HL-60/S4 treated with retinoic acid at 250 ng/mL for 4 days and 3 days (cell line): ENCODE results near the gene UBAC2.
"Not testable (repeated sequence)": the region's sequence is repeated elsewhere in the genome, so short reads cannot be mapped to it uniquely, and the experiment has no call there.

Source experiments
- in situ Hi-C: fragments of 300-500 bp; cut with MboI; formaldehyde crosslinking; loops from 2 replicates; pipeline ENCODE4 v1.7.0; 2022; ENCODE audit warnings: low sequenced_read_pairs

UBAC2 gene

GRCh38 chr13:99404005-99404755 lies 203.5 kb downstream of the UBAC2 start:
- in situ Hi-C loops: no loop called here

DNA sequence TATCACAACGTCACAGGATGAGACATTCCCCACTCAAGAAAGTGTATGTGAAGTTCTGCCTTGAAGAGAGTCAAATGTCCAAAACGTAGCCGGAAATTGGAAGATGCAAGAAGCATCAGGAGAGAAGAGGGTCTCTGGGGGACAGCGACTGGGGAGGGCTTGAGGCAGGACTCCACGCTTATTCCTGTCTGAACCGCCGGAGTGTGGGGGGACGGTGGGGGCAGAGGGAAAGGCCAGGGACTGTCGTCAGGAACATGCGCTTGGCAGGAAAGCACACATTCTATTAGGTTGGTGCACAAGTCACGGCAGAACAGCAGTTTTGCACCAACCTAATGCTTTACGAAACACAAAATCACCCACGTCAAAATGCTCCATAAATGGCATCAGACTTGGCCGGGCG lies 205.3 kb downstream of the UBAC2 start:
- in situ Hi-C loops: no loop called here

GRCh38 chr13:99406799-99407201 lies 206.1 kb downstream of the UBAC2 start:
- in situ Hi-C loops: no loop called here

GRCh38 chr13:99407906-99408702 lies 207.4 kb downstream of the UBAC2 start:
- in situ Hi-C loops: no loop called here

DNA sequence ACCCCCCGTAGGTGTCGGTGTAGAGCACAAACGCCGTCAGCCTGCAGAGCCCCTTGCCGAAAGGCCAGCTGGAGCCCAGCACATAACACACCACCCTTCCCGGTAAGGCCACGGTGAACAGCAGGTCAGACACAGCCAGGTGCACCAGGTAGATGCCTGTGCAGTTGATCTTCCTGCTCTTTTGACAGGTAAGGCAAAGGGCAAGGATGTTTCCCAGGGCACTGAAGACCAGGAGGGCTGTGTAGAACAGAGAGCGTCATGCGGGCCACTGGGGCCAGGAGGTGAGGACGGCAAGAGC lies 208.0 kb downstream of the UBAC2 start:
- in situ Hi-C loops: no loop called here

DNA sequence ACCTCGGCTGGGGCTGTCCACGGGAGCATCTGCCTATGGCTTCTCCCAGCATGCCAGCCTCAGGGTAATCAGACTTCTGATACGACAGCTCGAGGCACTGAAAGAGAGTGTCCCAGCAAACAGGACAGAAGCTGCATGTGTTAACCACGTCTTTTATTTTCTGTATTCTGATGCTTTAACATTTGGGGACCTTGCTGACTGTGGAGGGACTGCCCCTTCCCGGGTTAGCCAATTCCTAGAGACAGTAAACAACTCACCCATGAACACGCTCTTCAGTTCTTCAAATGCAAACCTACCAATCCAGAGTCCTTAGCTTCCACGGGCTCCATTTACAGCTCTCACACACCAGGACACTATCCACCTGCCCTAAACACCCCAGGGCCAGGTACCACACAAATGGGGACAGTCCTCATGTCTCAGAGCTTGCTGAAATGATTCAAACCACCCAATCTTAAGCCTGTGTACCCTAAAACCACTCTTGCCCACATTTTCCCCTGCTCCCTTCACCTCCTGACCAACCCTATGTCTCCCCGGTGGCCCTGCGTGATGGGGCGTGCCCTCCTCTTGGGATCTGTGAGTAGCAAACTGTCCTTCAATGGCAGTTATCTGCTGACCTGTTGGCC lies 208.9 kb downstream of the UBAC2 start:
- in situ Hi-C loops: not testable (repeated sequence)

- in situ Hi-C loops: not testable (repeated sequence)
These were observed 210.2 kb downstream of the UBAC2 start for GRCh38 chr13:99410646-99411475.

GRCh38 chr13:99412856-99413255 lies 212.2 kb downstream of the UBAC2 start:
- in situ Hi-C loops: no loop called here

GRCh38 chr13:99414048-99414995 lies 213.7 kb downstream of the UBAC2 start:
- in situ Hi-C loops: no loop called here

- in situ Hi-C loops: no loop called here
These were observed 214.5 kb downstream of the UBAC2 start for GRCh38 chr13:99415014-99415650.

GRCh38 chr13:99415851-99416331 lies 215.2 kb downstream of the UBAC2 start:
- in situ Hi-C loops: no loop called here

DNA sequence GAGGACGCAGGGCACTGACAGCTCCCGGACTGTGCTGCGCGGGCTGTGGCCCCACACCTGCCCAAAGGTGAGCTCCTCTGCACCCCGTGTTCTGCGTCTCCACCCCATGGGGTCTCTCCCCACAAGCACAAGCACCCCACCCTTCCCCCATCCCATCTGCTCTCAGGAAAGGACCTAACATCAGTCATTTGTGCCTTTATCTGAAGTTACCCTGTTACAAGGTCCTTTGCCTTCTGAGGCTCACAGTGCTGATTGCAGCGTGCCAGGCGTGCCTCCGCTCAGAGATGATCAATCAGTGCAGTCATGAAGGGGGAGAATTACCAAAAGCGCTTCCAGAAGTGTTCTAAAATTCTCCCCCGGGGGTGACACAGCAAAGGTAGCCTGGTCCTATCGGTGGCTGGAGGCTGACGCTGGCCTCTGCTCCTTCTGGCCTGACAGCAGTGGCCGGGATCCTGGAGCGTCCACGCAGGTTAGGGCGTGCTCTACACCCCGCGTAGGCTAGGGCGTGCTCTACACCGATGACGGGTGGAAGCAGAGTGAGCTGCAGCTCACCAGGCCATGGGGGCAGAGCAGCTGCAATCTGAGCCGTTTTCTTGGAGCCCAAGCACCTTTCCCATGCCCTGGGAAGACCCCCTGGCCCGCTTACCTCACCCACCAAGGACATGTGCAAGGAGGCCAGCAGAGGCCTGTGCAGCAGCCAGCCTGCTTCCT lies 215.9 kb downstream of the UBAC2 start:
- in situ Hi-C loops: no loop called here

GRCh38 chr13:99417201-99418102 lies 216.8 kb downstream of the UBAC2 start:
- in situ Hi-C loops: no loop called here

DNA sequence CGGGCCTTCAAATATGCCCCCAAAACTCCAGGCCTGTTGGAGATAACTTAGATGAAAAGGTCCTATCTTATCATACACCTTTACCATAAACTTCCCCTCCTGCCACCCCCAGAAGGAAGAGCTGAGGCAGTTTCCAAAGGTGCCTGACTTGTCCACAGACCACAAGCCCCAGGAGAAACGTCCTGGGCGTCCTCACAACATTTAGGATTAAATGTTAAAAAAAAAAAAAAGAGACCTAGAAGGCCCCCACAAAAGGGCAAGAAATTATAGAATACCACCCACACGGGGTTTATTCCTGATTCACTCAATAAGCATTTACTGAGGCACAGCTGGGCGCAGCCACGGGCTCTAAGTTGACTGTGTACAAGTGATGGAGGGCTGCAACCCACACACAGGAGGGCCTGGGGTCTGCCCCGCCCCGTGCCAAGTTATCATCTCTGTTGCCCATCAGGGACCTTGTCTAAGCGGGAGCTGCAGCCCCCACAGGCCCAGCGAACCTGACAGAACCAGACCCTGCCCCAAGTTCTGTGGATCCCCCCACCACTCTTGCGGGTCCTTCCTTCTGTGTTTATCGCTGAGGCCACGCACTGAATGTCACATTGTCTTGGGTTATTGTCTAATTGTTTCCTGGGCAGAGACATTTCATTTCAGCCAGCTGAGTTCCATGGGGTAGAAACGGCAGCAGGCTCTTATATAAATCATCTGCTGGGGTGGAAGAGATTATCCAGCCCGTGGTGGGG lies 217.6 kb downstream of the UBAC2 start:
- in situ Hi-C loops: no loop called here

- in situ Hi-C loops: no loop called here
These were observed 218.1 kb downstream of the UBAC2 start for GRCh38 chr13:99418843-99419140.

DNA sequence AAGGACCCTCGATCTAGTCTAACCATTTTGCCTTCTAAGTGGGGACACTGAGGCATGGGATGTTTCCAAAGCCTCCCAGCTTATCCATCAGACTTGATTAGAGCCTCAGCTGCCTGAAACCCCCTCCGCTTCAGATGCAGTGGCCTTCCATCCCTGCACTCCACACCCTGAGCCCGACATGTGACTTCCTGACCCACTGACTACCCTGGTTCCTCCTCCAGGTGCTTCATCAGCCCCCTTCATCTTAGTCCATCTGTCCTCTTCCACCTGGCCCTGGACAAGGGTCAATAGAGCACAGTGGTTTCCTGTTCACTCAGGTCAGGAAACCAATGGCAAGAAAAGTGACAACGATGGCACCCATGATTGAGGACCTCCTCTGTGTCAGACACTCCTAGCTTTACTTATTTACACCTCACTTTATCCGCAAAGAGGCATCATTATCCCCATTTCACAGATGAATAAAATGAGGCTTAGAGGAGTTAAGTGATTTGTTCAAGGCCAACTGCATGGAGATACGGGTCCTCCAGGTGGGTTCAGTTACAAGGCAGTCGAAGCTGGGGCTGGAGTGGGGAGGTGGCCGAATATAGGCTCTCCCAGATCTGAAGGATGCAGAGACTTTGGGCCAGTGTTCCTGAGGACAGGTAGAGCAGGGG lies 219.1 kb downstream of the UBAC2 start:
- in situ Hi-C loops: no loop called here

DNA sequence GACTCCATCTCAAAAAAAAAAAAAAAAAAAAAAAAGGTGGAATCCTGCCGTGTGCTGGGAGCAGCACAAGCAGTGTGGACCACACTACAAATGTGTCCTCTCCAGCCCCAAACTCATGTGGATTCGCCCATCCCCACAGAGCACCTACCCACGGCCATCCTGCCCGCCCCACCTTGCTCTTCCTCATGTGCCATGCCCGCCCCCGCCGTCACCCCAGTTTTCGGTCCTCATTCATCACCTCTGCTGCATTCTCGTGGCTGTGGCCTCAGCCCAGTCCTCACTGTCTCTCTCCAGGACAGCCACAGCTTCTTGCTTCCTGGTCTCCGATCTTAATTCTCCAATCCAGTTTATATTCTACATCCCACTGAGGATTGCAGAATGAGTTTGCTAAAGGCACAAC lies 220.6 kb downstream of the UBAC2 start:
- in situ Hi-C loops: no loop called here
